NCI-H510A (cell line): ENCODE measurements around the gene KDM2A.

ENCODE experiments used
- DNase-seq: peaks from one replicate; lab custom pipeline; 2025; lab: John Stamatoyannopoulos, UW

KDM2A gene

DNA sequence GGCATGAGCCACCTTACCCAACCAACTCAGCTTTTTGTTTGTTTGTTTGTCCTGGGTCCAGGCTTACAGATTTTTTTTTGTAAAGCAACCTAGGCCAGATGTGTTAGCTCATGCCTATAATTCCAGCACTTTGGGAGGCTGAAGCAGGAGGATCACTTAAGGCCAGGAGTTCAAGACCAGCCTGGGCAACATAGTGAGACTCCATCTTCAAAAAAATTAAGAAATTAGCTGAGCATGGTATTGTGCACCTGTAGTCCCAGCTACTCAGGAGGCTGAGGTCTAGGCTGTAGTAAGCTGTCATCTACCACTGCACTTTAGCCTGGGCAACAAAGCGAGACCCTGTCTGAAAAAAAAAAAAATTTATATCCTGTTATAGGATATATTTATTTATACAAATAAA is 118.5 kb downstream of the KDM2A start:
- no peak for DNase-seq

DNA sequence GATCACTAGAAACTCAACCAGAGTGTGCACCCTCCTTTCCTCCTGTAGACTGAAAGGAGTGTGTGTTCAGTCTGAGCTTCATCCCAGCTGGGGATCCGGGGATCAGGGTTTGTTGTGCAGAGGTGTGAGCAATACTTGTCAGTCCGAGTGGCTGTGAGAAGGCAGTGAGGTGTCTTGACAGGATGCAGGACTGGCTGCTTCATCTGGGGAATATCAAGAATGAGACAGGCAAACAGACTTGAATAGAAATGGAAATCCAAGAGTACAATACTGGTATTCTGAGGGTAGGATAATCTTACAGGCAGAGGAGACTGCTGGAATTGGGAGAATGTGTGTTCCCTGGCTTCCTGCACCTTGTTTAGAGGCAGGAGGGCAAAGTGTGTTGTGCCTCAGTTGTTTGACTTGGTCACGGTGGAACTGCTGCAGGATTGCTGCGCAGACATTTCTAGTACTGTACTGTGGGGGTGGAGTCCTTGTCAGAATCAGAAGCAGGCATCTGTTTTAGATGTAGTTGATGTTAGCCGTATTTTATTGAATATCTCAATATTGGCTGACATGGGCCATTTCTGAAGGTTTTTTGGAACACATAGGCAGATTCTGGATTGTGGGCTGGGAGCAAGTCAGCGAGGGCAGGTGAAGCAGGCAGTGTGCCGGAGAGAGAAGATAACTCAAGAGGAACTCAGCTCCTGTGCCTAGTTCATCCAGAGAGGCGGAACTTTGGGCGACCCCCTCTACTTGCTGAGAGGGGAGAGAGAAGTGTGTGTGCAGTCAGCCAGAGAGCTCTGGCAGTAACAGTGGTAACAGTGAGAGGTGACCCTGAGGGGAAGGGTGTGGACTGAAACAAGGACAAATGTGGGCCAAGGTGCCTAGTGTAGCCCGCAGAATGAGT is 120.1 kb downstream of the KDM2A start:
- DNase-seq, result no peak

DNA sequence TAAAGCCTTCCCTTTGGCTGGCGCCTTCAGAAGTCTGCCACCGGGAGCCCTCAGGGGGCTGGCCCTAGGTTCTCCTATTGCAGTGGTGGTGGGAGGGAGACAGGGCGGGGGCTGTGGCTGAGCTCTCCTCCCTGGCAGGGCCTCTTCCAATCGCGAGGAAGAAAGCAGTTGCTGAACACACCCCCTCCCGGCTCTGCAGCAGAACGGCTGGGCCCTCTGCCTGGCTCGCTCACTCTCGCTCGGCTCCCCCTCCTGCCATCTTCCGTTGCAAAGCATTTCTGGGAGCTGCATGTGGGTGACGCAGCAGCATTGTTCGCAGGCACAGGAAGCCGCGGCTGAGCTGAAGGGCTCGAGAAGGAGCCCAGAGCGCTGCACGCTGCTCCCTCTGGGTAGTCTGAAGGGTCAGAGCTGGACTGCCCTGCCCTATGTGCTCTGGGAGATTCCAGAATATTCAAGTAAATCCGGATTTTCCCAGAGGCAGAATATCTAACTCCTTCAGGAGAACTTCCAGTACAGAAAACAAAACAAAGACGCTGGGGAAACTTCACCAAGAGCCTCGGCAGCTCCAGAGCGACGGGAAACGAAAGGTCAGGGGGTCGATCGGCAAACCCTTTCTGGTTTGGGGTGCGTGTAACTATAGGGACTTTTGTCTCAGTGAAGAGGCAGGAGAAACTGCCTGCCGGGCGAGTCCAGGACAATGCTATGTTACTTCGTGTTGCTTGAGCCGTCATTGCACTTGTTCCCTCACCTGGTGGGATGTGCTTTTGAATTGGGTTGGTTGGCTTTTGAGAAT is 120.9 kb downstream of the KDM2A start:
- peak; percentile 99 for DNase-seq

DNA sequence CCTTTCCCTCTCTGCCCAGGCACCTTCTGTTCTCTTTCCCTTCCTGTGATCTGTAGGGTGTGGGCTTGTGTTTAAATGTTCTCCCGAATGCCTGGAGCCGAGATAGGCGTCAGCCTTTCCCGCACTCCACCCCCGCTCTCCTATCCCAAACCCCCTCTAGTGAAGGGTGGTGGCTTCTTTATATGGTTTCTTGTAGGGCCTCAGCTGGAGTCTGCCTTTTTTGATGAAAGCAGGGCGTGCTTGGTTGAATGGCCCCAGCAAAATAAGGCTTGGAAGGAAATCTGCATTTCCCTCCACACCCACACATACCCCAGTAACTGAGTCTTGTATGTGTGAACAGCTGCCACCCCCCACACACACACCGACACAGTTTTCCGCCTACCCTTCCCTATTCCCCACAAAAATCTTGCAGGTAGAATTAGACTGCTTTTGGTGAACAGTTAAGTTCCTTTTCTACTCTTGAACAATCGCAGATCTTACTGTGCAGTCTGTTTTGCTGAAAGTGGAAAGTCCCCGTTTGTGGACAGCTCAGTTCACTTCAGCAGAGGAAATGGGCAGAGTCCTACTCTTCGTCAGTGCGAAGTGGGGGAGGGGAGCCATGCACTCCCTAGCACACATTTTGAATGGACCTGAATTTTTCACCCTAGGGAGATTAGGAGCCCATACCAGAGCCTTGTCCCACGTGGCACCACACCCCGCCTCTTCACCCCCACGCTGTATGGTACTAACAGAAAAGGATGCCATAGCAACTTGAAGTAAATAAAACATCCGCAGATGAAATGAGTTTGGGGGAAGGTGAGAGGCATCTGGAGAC is 121.7 kb downstream of the KDM2A start:
- peak; percentile 44 for DNase-seq

DNA sequence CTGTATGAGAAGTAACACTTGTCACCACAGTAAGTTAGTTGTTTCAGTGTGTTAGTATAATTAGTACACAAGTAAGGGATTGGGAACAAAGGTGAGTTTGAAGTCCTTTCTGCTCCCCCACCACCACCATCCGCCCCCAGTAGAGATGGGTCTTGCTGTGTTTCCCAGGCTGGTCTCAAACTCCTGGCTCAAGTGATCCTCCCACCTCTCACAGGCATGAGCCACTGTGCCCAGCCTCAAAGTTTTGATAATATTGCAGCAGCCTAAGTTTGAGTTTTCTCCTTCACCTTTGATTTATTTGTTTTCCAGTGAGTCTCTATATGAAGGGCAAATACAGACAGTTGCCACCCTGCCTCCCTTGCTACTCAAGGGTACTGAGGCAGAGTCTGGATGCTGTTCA is 123.5 kb downstream of the KDM2A start:
- DNase-seq, result no peak

DNA sequence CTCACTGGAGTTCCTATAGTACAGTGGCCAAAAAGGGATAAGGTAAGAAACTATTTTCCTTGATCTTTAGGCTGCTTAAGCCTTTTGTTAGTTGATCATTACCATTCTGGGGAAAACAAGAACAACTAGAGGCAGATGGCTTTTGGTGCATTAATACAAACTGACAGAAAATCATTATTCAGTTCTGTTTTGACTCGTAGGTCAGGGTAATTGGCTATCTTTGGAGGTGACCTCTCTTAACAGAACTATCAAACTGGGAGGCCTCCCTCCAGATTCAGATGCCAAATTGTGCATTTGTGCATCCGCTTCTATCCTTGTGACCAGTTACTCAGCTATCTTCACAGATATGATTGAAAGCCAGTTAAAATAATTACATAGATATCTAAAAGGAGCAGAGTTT is 124.0 kb downstream of the KDM2A start:
- DNase-seq, result no peak

DNA sequence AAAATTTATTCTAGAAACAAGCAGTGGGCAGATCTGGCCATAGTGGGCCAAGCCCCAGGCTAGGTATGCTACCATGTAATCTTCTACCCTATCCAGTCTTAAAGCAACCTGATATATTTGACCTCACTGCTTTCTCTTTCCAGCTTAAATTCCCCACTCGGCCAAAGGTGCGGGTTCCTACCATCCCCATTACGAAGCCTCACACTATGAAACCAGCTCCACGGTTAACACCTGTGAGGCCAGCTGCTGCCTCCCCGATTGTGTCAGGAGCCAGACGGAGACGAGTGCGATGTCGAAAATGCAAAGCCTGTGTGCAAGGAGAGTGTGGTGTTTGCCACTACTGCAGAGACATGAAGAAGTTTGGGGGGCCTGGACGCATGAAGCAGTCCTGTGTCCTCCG is 126.0 kb downstream of the KDM2A start:
- no peak for DNase-seq

DNA sequence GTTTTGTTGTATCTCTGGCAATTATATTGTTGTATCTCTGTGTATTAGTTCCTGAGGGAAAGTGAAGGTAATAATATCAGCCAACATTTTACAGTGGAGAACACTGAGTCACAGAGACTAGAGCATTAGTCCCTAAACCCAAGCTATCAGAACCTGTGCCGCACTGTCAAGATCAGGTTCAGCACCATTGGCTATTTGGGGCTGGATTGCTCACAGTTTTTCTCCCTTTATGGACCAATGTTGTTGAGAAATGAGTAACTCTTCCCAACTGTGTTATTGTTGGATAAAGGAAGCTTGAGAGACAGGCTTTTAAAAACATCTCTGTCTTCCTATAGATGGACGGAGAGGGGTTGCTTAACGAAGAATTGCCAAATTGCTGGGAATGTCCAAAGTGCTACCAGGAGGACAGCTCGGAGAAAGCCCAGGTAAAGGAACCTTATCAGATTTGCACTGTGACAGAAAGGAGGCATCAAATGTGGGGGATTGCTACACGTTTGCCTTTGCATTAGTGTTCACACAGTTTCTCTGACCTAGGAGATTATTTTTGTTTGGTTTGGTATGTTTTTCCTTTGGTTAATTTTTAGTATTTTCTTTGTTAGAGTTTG is 129.0 kb downstream of the KDM2A start:
- DNase-seq, result no peak

DNA sequence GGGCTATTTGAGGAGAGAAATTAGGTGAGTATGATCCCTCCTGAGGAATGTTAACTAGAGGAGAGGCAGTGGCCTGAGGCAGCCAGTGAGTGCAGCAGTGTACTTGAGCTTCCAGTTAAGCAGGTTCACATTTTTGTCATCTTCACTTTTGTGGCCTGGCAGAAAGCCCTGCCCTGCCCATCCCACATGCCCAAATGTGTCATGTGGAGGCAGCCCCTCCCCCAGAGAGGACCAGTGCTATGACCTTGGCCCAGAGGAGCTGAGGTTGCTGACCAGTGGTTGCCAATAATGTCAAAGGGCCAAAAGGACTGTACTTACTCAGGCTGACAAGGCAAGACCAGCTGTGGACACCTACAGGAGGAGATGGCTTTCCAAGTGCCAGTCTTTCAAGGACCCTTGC is 129.6 kb downstream of the KDM2A start:
- DNase-seq, result no peak

DNA sequence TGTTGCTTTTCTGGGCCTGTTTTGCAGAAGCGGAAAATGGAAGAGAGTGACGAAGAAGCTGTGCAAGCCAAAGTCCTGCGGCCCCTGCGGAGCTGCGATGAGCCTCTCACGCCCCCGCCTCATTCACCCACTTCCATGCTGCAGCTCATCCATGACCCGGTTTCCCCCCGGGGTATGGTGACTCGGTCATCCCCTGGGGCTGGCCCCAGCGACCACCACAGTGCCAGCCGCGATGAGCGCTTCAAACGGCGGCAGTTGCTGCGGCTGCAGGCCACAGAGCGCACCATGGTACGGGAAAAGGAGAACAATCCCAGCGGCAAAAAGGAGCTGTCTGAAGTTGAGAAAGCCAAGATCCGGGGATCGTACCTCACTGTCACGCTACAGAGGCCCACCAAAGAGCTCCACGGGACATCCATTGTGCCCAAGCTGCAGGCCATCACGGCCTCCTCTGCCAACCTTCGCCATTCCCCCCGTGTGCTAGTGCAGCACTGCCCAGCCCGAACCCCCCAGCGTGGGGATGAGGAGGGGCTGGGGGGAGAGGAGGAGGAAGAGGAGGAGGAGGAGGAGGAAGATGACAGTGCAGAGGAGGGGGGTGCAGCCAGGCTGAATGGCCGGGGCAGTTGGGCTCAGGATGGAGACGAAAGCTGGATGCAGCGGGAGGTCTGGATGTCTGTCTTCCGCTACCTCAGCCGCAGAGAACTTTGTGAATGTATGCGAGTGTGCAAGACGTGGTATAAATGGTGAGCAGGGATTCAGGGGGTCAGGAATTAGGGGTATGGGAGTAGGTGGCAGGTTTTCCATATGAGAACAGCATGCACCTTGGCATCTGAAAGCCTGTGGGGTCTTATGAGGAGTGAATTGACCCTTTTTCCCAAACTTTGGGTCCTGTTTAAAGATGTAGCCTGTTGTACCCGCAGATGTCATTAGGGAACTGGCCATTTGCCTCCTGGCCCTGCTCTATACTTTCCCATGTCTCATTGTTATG is 131.3 kb downstream of the KDM2A start:
- no peak for DNase-seq

DNA sequence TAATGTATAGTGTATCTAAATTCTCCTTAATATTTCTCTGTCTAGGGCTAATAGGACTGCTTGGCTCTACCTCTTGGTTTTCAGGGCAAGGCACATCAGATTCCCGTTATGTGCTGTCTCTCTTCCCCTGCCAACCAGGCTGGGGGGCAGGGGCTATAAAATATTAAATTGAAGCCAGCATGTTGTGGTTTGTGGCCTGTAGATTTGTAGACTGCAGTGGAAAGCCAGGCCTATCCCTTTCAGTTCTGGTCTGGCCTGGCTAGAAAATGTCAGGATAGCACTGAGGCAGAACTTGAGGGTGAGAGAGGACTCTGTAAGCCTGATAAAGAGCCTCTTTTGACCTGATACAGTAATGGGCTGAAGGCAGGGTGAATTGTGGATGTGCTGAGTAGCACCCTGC is 132.8 kb downstream of the KDM2A start:
- DNase-seq, result no peak

DNA sequence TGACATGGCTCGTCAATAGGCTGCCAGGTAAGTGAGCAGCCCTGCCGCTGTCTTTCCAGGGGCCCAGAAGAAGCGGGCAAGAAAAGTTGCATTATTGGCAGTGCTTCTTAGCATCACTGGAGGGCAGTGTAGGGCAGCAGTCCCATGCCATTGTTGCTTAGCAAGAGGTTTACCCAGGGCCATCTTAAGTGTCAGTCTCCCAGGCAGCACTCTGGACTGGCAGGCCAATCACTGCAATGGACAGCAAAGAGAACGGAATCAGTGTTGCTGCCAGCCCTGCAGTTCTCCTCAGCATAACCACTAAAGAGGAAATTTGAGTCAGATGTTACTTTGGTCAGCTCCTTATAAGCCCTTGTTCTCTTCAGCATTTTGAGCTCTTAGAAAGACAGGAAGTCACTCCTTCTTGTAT is 133.8 kb downstream of the KDM2A start:
- no peak for DNase-seq

DNA sequence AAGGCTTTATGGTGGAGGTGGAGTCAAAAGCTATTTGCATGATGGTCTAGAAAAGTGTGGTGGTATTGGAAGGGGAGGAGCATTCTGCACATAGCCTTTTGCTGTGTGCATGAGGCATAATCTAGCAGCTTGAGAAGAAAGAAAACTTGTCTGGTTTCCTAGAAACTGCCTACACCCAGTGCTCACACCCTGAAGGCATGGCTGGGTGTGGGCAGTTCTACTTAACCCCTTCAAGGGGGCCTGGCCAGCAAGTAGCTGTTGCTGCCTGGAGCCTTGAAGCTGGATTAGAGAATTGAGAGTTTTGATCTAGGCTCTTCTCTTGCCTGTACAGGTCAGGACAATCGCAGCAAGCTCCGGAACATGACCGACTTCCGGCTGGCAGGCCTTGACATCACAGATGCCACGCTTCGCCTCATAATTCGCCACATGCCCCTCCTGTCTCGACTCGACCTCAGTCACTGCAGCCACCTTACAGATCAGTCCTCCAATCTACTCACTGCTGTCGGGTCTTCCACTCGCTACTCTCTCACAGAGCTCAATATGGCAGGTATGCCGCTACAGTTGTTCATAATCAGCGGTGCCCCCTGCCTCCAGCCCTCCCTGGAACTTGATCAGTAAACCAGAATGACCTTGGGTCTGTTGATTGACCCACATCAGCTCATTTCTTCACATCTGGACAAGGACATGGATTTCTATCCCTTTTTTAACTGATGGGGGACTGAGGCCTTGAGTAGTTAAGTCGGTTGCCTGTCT is 135.0 kb downstream of the KDM2A start:
- DNase-seq, result no peak

DNA sequence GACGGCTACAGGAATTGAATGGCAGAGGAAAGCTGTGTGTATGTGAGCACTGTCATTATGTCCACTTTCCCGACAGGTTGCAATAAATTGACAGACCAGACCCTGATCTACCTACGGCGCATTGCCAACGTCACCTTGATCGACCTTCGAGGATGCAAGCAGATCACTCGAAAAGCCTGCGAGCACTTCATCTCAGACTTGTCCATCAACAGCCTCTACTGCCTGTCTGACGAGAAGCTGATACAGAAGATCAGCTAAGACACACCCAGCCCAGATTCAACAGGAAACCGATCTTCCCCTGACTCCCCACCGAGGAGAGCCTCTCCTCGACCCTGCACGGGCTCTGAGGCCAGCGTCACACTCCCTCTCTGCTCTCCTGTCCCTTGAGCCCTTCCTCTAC is 135.7 kb downstream of the KDM2A start:
- DNase-seq, result no peak

DNA sequence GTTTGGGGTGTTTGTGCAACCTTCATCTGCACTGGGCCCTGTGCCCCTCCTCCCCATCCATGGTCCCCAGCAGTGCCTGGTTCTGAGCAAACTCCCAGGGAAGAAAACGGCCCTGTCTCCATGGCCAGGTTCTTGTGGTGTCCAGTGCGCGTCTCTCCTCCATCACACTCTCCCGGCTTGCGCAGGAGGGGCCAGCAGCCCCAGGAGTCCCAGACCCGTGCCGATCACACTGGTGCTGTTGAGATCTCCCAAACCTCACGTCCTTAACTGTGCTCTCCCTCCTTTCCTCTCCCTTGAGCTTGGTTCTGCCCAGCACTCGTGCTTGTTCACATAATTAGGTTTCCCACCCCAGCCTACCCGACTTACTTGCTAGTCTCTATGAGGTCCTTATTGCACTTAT is 136.3 kb downstream of the KDM2A start:
- no peak for DNase-seq

DNA sequence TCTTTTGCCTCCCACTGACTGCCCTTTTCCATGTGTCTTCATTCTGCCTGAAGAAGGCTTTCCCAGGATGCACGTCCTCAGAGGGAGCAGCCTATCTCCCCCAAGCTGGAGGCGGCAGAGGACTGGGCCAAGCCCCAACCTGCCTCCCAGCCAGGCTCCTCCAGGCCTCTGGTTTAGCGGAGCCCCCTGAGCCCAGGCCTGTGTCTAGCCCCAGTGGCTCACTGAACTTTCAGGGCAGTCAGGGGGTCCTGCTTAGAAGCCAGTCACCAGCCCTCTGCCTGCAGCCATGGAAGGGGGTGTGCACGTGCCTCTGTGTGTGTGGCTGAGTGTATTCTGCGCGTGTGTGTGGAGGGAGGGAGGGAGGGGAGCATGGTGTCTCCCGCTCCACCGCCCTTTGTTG is 136.8 kb downstream of the KDM2A start:
- no peak for DNase-seq

DNA sequence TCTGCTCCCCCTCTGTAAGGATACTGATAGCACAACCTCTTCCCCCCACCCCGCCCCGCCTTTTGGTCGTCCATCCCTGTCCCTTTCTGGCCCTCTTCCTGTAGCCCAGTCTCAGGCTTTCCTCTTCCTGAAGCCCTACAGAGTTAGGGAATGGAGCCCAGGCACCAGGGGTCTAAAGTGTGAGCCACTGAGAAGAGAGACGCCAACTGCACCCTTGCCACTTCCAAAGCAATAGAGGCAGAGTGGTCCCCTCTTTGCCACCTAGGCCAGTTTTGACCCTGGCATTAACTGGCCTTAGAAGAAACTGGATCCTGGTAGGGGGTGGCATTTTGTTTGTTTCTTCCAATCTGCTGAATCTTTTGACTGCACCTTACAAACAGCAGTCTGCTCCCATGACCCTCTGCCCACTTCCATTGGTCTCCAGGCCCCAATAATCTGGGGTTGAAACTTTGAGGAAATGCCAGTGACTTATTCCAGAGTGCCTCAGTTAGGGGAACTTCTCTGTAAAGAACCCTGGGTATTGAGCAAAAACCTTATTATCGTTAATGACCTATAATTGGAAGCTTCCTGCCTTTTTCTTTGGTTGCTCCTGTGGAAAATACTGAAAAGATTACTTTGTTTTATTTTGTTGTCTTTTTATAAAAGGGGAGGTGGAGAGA is 137.5 kb downstream of the KDM2A start:
- DNase-seq, result no peak

DNA sequence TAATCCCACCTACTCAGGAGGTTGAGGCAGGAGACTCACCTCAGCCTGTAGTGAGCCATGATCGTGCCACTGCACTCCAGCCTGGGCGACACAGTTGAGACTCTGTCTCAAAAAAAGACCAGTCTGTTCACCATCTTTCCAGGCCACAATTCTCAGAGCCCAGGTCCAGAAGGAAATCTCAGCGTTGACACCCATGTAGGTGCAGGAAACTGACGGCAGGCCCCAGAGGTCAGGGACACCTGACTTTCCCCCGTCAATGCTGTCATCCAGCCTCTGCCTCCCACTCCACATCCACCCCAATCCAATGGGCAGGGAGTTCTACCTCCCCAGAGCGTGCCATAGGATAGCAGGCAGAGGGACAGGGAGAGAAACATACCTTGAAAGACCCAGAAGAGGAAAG is 141.3 kb downstream of the KDM2A start:
- DNase-seq, result no peak

DNA sequence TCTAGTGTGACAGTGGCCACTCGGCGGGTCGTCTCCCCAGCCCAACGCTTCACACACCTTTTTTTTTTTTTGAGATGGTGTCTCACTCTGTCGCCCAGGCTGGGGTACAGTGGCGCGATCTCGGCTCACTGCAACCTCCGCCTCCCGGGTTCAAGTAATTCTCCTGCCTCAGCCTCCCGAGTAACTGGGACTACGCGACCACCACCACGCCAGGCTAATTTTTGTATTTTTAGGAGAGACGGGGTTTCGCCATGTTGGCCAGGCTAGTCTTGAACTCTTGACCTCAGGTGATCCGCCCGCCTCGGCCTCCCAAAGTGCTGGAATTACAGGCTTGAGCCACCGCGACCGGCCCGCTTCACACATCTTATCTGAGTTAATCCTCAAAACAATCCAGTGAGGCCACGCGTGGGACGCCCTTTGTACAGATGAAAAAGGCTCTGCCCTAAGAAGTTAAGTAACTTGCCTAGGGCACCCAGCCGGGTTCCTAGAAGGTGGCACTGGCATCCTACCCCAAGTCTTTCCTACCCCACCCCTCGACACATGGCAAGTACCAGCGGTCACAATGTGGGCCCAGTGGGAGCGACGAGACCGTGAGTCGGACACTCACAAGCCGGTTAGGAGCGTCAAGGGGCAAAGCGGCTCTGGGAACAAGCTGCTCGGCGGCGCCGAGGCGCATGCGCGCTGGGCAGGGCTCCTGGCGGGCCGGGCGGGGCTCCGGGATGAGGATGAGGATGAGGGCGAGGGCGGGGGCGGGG is 142.0 kb downstream of the KDM2A start:
- peak; percentile 28 for DNase-seq
